Upper lobe of left lung (tissue), 4 donors: Measurements from ENCODE around the gene USP36.

ENCODE experiments used
- POLR2AphosphoS5 ChIP-seq, 2 donors: sonication (generic); formaldehyde crosslinking; IDR thresholded peaks; one replicate each; pipeline ENCODE4 v1.5.1; 2017; ENCODE audit warnings: antibody characterized with exemption in 2 of 2
- TF ChIP-seq, protein P1 (sequence below), 6 experiments: fragments of 450-650 bp in 4 of 6; fragments of 200-600 bp in 2 of 6; sonication (generic) in 2 of 6; IDR thresholded peaks; one replicate each; pipeline ENCODE4 v1.5.1; 2016 to 2019; ENCODE audit warnings: antibody characterized with exemption in 6 of 6

DNA sequence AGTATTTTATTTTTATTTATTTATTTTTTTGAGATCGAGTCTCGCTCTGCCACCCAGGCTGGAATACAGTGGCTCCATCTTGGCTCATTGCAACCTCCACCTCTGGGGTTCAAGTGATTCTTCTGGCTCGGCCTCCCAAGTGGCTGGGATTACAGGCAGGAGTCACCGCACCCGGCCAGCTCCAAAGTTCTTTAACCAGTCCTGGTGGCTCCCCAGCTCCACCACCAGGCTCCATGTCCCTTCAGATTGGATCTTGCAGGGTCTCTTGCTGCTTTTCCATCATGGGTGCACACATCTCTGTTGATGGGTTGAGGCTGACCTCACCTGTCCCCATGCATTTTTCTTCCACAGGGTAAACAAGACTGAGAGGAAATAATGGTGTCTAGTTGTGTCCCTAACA, 8.4 kb upstream of the USP36 start:
- TF ChIP-seq, protein P1, sequence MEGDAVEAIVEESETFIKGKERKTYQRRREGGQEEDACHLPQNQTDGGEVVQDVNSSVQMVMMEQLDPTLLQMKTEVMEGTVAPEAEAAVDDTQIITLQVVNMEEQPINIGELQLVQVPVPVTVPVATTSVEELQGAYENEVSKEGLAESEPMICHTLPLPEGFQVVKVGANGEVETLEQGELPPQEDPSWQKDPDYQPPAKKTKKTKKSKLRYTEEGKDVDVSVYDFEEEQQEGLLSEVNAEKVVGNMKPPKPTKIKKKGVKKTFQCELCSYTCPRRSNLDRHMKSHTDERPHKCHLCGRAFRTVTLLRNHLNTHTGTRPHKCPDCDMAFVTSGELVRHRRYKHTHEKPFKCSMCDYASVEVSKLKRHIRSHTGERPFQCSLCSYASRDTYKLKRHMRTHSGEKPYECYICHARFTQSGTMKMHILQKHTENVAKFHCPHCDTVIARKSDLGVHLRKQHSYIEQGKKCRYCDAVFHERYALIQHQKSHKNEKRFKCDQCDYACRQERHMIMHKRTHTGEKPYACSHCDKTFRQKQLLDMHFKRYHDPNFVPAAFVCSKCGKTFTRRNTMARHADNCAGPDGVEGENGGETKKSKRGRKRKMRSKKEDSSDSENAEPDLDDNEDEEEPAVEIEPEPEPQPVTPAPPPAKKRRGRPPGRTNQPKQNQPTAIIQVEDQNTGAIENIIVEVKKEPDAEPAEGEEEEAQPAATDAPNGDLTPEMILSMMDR (IDR thresholded peaks at IDR 0.05): no peak
- no peak for TF ChIP-seq POLR2AphosphoS5 (IDR thresholded peaks at IDR 0.05)
